Stimulated activated memory B cell treated with anti-CD40 and anti-IgM and Interleukin-4, amounts not matched to agents 10 μg/mL and 1 μg/mL and 100 μg/mL, for 72 hours (primary cell): ENCODE measurements around the gene SMCO1.
"Not testable (repeated sequence)": the region's sequence is repeated elsewhere in the genome, so short reads cannot be mapped to it uniquely, and the experiment has no call there.

Source experiments
- ATAC-seq: fragments of 150-1000 bp; cut with Tn5 transposase; 2 replicates; pipeline ENCODE4 v1.10.0; 2021
- H3K27ac Mint-ChIP-seq: one replicate; pipeline ENCODE4 v1.8.0; 2022; ENCODE audit warnings: mild to moderate bottlenecking, mixed read lengths
- H3K27me3 Mint-ChIP-seq: one replicate; pipeline ENCODE4 v1.8.0; 2022; ENCODE audit warnings: mixed read lengths
- H3K36me3 Mint-ChIP-seq: one replicate; pipeline ENCODE4 v1.8.0; 2022; ENCODE audit warnings: mixed read lengths
- H3K4me1 Mint-ChIP-seq: one replicate; pipeline ENCODE4 v1.8.0; 2022; ENCODE audit warnings: mixed read lengths
- H3K4me3 Mint-ChIP-seq: one replicate; pipeline ENCODE4 v1.8.0; 2022; ENCODE audit warnings: mild to moderate bottlenecking, moderate library complexity, mixed read lengths
- H3K9me3 Mint-ChIP-seq: one replicate; pipeline ENCODE4 v1.8.0; 2022; ENCODE audit warnings: mixed read lengths

SMCO1 gene

DNA sequence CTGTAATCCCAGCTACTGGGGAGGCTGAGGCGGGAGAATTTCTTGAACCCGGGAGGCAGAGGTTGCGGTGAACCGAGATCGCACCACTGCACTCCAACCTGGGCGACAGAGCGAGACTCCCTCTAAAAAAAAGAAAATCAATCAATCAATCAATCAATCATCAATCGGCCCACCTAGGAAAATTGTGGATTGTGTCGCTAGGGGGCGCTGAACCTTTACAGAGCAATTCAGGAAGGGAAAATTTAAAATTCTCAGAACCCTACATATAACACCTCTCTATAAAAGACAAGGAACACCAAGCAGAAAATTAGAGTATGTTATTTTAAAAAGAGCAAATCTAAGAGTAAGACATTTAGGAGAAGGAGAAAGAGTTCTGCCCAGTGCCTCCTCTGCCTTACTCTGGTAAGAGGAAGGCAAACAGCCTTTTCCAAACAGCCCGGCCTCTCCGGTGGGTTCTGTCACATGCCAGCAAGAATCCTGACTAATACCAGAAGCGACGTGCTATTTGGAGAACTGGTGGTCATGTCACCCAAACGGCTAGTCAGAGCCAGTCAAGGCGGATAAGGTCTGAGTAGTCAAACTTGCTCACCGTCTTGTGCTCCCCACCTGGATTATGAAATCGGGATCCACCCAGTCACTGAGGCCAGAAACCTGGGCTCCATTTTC, 22.3 kb upstream of the SMCO1 start:
- no peaks in the 10 kb centered on the region for H3K27me3 Mint-ChIP-seq
- H3K36me3 Mint-ChIP-seq = no peaks in the 10 kb centered on the region
- no peak overlapping the region for H3K27ac Mint-ChIP-seq
- no peaks in the 10 kb centered on the region for H3K9me3 Mint-ChIP-seq
- H3K4me3 Mint-ChIP-seq = no peak overlapping the region
- no peaks in the 10 kb centered on the region for H3K4me1 Mint-ChIP-seq
- ATAC-seq = no peak

GRCh38 chr3:196533260-196533681, 18.1 kb upstream of the SMCO1 start:
- Mint-ChIP-seq H3K36me3 (peaks cover 8% of the 10 kb centered on the region), H3K4me1 (peaks cover 2% of the 10 kb centered on the region), H3K4me3 (no peak overlapping the region), H3K27me3 (no peaks in the 10 kb centered on the region), H3K9me3 (peaks cover 6% of the 10 kb centered on the region), H3K27ac (no peak overlapping the region)
- no peak for ATAC-seq

GRCh38 chr3:196531418-196531817, 16.3 kb upstream of the SMCO1 start:
- H3K4me1 Mint-ChIP-seq = peaks cover 14% of the 10 kb centered on the region
- peaks cover 8% of the 10 kb centered on the region for H3K36me3 Mint-ChIP-seq
- H3K27ac Mint-ChIP-seq = no peak overlapping the region
- no peak for ATAC-seq
- peaks cover 6% of the 10 kb centered on the region for H3K9me3 Mint-ChIP-seq
- no peaks in the 10 kb centered on the region for H3K27me3 Mint-ChIP-seq
- H3K4me3 Mint-ChIP-seq = no peak overlapping the region

DNA sequence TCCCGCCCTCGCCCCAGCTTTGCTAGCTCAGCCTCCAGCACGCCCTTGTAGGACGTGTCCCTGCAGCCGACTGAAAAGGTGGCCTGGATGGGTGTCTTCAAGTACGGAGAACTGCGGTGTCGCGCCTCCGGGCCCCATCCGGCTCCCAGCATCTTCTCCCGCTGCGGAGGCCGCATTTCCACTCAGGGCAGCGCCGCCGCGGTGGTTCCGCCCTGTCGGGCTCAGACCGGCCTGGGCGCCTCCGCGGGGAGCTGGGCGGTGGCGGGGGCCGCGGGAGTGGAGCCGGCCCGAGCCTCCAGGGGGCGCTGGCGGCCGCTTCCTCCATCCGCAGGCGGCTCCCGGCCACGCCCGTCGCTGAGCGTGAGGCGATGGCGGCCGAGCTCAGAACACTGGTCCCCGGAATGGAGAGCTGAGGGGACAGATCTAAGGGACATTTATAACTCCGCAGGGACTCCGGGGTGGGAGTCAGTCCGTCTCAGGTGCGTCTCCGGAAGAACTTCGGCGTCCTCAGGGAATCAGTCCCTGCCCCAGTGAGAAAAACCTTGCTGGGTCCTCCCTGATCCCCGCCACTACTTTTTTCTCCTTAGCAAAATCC, 13.6 kb upstream of the SMCO1 start:
- peaks cover 8% of the 10 kb centered on the region for H3K36me3 Mint-ChIP-seq
- peak overlapping the region; percentile 73 for H3K4me3 Mint-ChIP-seq
- peaks cover 6% of the 10 kb centered on the region for H3K9me3 Mint-ChIP-seq
- H3K27ac Mint-ChIP-seq = peak overlapping the region; percentile 86
- H3K27me3 Mint-ChIP-seq = no peaks in the 10 kb centered on the region
- ATAC-seq = peak; percentile 96
- peaks cover 14% of the 10 kb centered on the region for H3K4me1 Mint-ChIP-seq

- ATAC-seq = no peak
- no peak overlapping the region for H3K27ac Mint-ChIP-seq
- H3K4me3 Mint-ChIP-seq = no peak overlapping the region
- H3K27me3 Mint-ChIP-seq = no peaks in the 10 kb centered on the region
- peaks cover 20% of the 10 kb centered on the region for H3K9me3 Mint-ChIP-seq
- peaks cover 14% of the 10 kb centered on the region for H3K4me1 Mint-ChIP-seq
- H3K36me3 Mint-ChIP-seq = peaks cover 7% of the 10 kb centered on the region
Measured at GRCh38 chr3:196525141-196525540, 10.0 kb upstream of the SMCO1 start.

- Mint-ChIP-seq H3K27me3 (no peaks in the 10 kb centered on the region), H3K36me3 (peaks cover 7% of the 10 kb centered on the region), H3K9me3 (peaks cover 24% of the 10 kb centered on the region), H3K27ac (no peak overlapping the region), H3K4me1 (peaks cover 14% of the 10 kb centered on the region), H3K4me3 (no peak overlapping the region)
- no peak for ATAC-seq
Measured at GRCh38 chr3:196524527-196524926, 9.4 kb upstream of the SMCO1 start.

DNA sequence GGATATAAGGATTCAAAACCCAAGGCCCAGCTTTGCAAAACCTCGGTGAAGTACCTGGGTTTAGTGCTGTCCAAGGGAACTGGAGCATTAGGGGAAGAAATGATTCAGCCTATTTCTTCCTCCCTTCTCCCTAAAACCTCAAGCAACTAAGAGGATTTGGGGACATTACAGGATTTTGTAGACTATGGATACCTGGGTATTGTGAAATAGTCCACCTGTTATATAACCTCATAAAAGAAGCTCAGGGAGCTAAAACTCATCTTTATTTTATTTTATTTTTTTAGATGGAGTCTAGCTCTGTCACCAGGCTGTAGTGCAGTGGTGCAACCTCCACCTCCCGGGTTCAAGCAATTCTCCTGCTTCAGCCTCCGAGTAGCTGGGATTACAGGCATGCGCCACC, 8.7 kb upstream of the SMCO1 start:
- peaks cover 14% of the 10 kb centered on the region for H3K4me1 Mint-ChIP-seq
- peaks cover 26% of the 10 kb centered on the region for H3K9me3 Mint-ChIP-seq
- ATAC-seq = no peak
- H3K4me3 Mint-ChIP-seq = no peak overlapping the region
- H3K36me3 Mint-ChIP-seq = peaks cover 7% of the 10 kb centered on the region
- no peak overlapping the region for H3K27ac Mint-ChIP-seq
- H3K27me3 Mint-ChIP-seq = no peaks in the 10 kb centered on the region

DNA sequence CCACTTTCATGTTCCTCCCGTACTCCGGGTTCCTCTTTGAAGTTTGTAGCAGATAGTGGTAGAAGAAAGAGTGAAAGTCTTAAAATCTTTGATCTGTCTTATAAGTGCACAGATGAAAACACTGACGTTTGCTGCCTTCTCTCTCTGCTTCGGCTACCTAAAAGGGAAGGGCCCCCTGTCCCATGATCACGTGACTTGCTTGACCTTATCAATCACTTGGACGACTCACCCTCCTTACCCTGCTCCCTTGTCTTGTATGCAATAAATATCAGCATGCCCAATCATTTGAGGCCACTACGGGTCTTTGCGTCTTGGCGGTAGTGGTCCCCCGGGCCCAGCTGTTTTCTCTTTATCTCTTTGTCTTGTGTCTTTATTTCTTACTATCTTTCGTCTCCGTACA, 6.1 kb upstream of the SMCO1 start:
- H3K9me3 Mint-ChIP-seq = peaks cover 29% of the 10 kb centered on the region
- H3K4me3 Mint-ChIP-seq, ATAC-seq, H3K27me3 Mint-ChIP-seq, H3K36me3 Mint-ChIP-seq, H3K4me1 Mint-ChIP-seq, H3K27ac Mint-ChIP-seq: not testable (repeated sequence)

- ATAC-seq = no peak
- Mint-ChIP-seq H3K4me1 (no peaks in the 10 kb centered on the region), H3K9me3 (peaks cover 35% of the 10 kb centered on the region), H3K27me3 (peaks cover 14% of the 10 kb centered on the region), H3K36me3 (peaks cover 7% of the 10 kb centered on the region), H3K27ac (no peak overlapping the region), H3K4me3 (no peak overlapping the region)
Measured at GRCh38 chr3:196519718-196520082, 4.6 kb upstream of the SMCO1 start.

DNA sequence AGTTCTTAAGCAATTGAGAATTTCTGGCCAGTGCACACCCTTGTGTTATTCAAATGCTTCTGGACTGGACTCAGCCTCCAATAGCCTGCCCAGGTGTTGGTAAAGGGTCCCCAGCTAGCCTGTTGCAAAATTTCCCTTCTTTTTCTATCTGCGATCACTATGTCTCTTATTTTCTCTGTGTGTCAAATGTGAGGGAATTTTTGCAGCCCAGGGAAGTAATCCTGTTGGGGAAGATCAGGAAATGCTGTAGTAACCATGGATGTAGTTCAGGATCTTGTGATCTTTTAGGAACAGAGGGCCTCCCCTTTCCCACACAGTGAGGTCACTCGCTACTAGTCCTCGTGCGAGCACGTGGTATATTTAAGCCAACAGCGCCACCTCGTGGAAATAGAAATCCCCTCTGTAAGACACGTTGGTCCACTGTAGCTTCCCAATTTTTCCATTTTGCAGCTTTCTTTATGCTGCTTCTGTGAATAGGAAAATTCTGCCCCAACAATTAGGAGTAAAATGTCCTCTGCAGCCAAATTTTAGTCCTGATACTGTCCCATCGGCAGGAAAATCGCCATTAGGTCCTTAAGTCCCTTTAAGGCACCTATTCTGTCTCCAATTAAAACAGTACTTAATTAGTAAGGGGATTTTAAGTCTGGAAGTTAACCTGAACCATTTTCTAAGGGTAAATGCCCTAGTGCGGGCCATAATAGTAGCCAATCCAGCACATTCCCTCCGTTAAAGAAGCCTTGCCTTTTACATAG, 4.0 kb upstream of the SMCO1 start:
- ATAC-seq = no peak
- Mint-ChIP-seq H3K36me3 (peaks cover 11% of the 10 kb centered on the region), H3K4me1 (no peaks in the 10 kb centered on the region), H3K27me3 (peaks cover 14% of the 10 kb centered on the region), H3K27ac (no peak overlapping the region), H3K4me3 (no peak overlapping the region), H3K9me3 (peaks cover 37% of the 10 kb centered on the region)

DNA sequence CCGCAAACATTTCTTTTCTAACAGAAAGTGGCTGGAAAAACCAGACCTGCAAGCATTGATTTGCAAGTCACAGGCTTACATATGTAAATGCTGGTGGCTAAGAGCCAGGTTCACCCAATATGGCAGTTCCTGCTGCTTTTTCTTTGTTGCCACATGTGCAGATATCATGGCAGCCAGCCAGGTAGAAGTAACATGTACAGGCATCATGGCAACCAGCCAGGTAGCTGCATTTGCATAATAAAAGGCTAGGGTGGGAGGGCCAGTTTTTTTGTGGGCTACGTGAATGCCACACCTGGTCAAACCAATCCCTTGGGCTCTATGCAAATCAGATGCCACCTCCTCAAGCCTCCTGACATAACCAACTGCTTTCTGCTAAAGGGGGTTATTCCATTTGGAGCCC, 2.8 kb upstream of the SMCO1 start:
- no peak overlapping the region for H3K4me3 Mint-ChIP-seq
- H3K27ac Mint-ChIP-seq = no peak overlapping the region
- peaks cover 40% of the 10 kb centered on the region for H3K9me3 Mint-ChIP-seq
- peaks cover 17% of the 10 kb centered on the region for H3K36me3 Mint-ChIP-seq
- peaks cover 14% of the 10 kb centered on the region for H3K27me3 Mint-ChIP-seq
- ATAC-seq = no peak
- H3K4me1 Mint-ChIP-seq = no peaks in the 10 kb centered on the region

GRCh38 chr3:196517162-196517800, 2.1 kb upstream of the SMCO1 start:
- peaks cover 36% of the 10 kb centered on the region for H3K9me3 Mint-ChIP-seq
- no peak for ATAC-seq

DNA sequence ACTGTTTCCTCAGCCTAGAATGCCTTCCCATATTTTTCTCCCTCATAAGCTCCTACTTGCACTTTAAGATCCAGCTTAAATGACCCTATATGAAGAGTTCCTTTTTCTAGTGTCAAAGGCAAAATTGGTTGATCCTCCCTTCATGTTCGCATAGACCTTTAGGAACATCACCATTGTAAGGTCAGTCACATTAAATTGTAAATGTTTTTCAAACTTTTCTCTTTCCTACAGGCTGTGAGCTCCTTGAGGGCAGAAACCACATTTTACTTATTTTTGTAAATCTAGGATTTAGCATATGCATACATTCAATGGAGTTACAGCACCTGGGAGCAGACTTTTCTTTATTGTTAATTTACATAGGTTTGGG, 813 bp downstream of the SMCO1 start:
- H3K4me1 Mint-ChIP-seq = no peaks in the 10 kb centered on the region
- no peak overlapping the region for H3K27ac Mint-ChIP-seq
- ATAC-seq = no peak
- H3K36me3 Mint-ChIP-seq = peaks cover 15% of the 10 kb centered on the region
- H3K9me3 Mint-ChIP-seq = peaks cover 21% of the 10 kb centered on the region
- no peak overlapping the region for H3K4me3 Mint-ChIP-seq
- peaks cover 22% of the 10 kb centered on the region for H3K27me3 Mint-ChIP-seq

More at GRCh38 chr3:196517162-196517800, 2.1 kb upstream of the SMCO1 start:
- H3K4me3 Mint-ChIP-seq = no peak overlapping the region
- no peaks in the 10 kb centered on the region for H3K4me1 Mint-ChIP-seq
- no peak overlapping the region for H3K27ac Mint-ChIP-seq
- H3K36me3 Mint-ChIP-seq = peaks cover 17% of the 10 kb centered on the region
- peaks cover 15% of the 10 kb centered on the region for H3K27me3 Mint-ChIP-seq

GRCh38 chr3:196513697-196514349, 1.3 kb downstream of the SMCO1 start:
- ATAC-seq = no peak
- Mint-ChIP-seq H3K4me1 (no peaks in the 10 kb centered on the region), H3K27me3 (peaks cover 22% of the 10 kb centered on the region), H3K9me3 (peaks cover 19% of the 10 kb centered on the region), H3K36me3 (peaks cover 15% of the 10 kb centered on the region), H3K27ac (no peak overlapping the region), H3K4me3 (no peak overlapping the region)
